ENCODE data around the gene ZNF80. TPM values are rescaled to one million over a fixed set of nuclear protein-coding genes. Genes with fewer than 3 reads are reported as not detected.
A peak's percentile ranks its signal among the peaks of the same experiment; 100 is the strongest.

The ZNF80 gene
- total RNA-seq, 6 experiments from 2014 or later, result not detected

GRCh38 chr3:114219741-114220140 is 17.6 kb downstream of the ZNF80 start:
- no peak overlapping the region for H3K4me3 Mint-ChIP-seq
- peaks cover 17% of the 10 kb centered on the region for H3K4me1 Mint-ChIP-seq (ENCODE audit: low read depth)
- H3K27ac Mint-ChIP-seq, result no peak overlapping the region
- DNase-seq, result no peak
- peaks cover 15% of the 10 kb centered on the region for H3K27me3 Mint-ChIP-seq (ENCODE audit: insufficient read depth)
- peaks cover 7% of the 10 kb centered on the region for H3K9me3 Mint-ChIP-seq
- H3K36me3 Mint-ChIP-seq (ENCODE audit: low read depth), result peaks cover 7% of the 10 kb centered on the region; the same call in 1 of the 2 replicates
- TF ChIP-seq CTCF (IDR thresholded peaks at IDR 0.05), result no peak

DNA sequence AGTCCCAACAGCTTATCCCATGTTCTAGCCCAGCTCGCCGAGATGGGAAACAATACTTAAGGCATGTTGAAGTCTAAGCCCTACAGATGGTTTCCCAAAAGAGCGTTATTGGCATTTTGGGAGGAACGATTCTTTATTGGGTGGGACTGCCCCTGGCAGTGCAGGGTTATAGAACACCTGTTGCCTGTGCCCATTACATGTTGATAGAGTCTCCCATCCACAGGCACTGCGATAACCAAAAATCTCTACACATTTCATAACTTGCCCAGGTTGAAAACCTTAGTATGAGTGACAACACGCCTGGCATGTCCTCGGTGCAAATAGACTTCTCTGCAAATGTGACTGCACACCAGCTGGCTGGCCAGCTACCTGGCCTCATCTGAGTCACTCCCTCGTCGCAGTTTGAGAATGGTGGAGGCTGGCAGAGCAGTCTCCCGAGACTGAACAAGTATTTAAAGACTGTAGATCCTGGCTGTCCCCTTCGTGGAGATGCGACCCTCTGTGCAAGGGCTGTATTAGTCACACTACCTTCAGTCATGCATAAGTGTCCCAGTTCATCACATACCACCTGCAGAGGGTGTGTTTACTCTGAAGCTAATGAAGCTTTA is 18.7 kb downstream of the ZNF80 start:
- no peak for TF ChIP-seq CTCF (IDR thresholded peaks at IDR 0.05)
- H3K4me3 Mint-ChIP-seq, result no peak overlapping the region
- no peak overlapping the region for H3K27ac Mint-ChIP-seq
- DNase-seq, result no peak
- H3K27me3 Mint-ChIP-seq (ENCODE audit: insufficient read depth), result peaks cover 14% of the 10 kb centered on the region
- H3K4me1 Mint-ChIP-seq (ENCODE audit: low read depth), result peaks cover 17% of the 10 kb centered on the region
- no peaks in the 10 kb centered on the region for H3K9me3 Mint-ChIP-seq
- no peaks in the 10 kb centered on the region for H3K36me3 Mint-ChIP-seq (ENCODE audit: low read depth)

GRCh38 chr3:114218006-114218405 is 19.4 kb downstream of the ZNF80 start:
- Mint-ChIP-seq H3K27me3 (ENCODE audit: insufficient read depth) (peaks cover 14% of the 10 kb centered on the region), H3K4me1 (ENCODE audit: low read depth) (peaks cover 17% of the 10 kb centered on the region), H3K9me3 (no peaks in the 10 kb centered on the region), H3K27ac (no peak overlapping the region), H3K36me3 (ENCODE audit: low read depth) (no peaks in the 10 kb centered on the region), H3K4me3 (no peak overlapping the region)
- no peak for DNase-seq
- no peak for TF ChIP-seq CTCF (IDR thresholded peaks at IDR 0.05)

GRCh38 chr3:114217266-114217665 is 20.1 kb downstream of the ZNF80 start:
- Mint-ChIP-seq H3K27me3 (ENCODE audit: insufficient read depth) (peaks cover 14% of the 10 kb centered on the region), H3K36me3 (ENCODE audit: low read depth) (no peaks in the 10 kb centered on the region), H3K4me1 (ENCODE audit: low read depth) (peaks cover 16% of the 10 kb centered on the region), H3K4me3 (no peak overlapping the region), H3K9me3 (no peaks in the 10 kb centered on the region), H3K27ac (no peak overlapping the region)
- DNase-seq, result no peak
- TF ChIP-seq CTCF (IDR thresholded peaks at IDR 0.05), result no peak

- H3K4me3 Mint-ChIP-seq, result no peak overlapping the region
- H3K9me3 Mint-ChIP-seq, result no peaks in the 10 kb centered on the region
- H3K4me1 Mint-ChIP-seq (ENCODE audit: low read depth), result peaks cover 7% of the 10 kb centered on the region; the same call in 1 of the 2 replicates
- no peak for TF ChIP-seq CTCF (IDR thresholded peaks at IDR 0.05)
- peak; percentile 68 for DNase-seq
- H3K27ac Mint-ChIP-seq, result peak overlapping the region; percentile 6; the same call in 1 of the 2 replicates
- H3K27me3 Mint-ChIP-seq (ENCODE audit: insufficient read depth), result peaks cover 14% of the 10 kb centered on the region
- H3K36me3 Mint-ChIP-seq (ENCODE audit: low read depth), result no peaks in the 10 kb centered on the region
Measured at GRCh38 chr3:114216186-114216970, 21.0 kb downstream of the ZNF80 start.
